ACHN (cell line): Measurements from ENCODE around the gene POLR1G.
A peak's percentile ranks its signal among the peaks of the same experiment; 100 is the strongest.

Experiments used
- DNase-seq: peaks from one replicate; pipeline ENCODE4 v3.0.0-alpha.2; 2015
- in situ Hi-C: cut with HindIII; loops from 2 replicates; pipeline ENCODE4 v1.10.0; 2017; ENCODE audit warnings: low sequenced_read_pairs, low pct_ligation_motif_present, low pct_unique_long_range_greater_than_20kb

The POLR1G gene

DNA sequence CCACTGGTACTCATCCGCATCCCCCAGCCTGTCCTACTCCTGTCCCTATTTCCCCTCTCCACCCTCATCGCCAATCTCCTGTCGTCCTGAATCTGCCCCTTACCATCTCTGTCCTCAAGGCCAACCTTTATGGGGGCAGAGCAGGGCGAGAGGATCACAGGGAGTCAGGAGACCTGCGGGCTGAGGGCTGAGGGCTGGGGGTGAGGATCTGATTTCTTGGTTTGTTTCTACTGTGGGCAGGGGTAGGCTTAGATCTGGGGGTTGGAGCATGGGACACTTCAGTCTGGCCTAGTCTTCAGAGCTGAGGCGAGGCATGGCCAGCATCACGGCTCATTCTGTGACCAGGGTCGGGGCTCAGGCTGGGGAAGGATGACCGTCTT lies 33.8 kb downstream of the POLR1G start:
- DNase-seq: no peak
- in situ Hi-C loops: no loop called here

DNA sequence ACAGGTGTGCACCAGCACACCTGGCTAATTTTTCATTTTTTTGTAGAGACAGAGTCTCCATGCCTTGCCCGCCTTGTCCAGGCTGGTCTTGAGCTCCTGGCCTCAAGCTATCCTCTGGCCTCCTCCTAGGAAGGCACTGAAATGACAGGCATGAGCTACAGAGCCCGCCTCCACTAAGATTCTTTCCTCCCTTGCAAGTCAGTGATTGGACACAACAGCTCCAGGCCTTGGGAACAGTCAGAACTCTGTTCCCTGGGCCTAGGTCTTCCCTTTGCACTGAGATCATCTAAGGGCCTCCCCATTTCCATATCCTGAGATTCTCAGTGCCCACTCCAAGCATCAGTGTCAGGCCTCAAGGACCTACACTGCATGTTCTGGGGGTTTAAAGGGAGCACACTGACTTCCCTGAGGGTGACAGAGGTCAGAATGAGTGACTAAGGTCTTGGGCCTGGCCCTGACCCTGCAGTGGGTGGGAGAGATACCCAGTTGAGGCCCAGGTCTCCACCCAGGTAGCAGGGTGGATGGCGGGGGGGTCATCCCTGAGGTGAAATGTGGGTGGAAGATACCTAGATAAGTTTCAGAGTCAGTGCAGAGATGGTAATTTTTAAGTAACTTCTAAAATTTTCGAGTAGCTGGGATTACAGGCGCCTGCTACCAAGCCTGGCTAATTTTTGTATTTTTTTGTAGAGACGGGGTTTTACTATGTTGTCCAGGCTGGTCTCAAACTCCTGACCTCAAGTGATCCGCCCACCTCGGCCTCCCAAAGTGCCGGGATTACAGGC lies 34.6 kb downstream of the POLR1G start:
- in situ Hi-C loops: no loop called here
- peak; percentile 57 for DNase-seq

DNA sequence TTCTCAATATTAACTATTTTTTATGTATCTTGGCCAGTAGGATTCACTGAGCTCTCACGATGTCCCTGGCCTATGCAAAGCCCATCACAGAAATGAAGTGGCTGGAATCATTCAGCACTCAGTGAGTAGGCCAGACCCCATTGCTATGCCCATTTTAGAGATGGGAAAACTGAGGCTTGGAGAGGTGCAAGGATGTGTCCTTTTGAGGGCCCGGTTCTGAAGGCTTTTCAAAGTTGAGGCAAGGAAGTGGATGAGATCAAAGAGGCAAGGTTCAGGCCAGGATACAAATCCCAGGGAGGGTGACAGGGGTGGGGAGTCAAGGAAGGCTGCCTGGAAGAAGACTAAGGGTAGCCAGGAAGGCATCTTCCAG lies 35.9 kb downstream of the POLR1G start:
- in situ Hi-C loops: no loop called here

DNA sequence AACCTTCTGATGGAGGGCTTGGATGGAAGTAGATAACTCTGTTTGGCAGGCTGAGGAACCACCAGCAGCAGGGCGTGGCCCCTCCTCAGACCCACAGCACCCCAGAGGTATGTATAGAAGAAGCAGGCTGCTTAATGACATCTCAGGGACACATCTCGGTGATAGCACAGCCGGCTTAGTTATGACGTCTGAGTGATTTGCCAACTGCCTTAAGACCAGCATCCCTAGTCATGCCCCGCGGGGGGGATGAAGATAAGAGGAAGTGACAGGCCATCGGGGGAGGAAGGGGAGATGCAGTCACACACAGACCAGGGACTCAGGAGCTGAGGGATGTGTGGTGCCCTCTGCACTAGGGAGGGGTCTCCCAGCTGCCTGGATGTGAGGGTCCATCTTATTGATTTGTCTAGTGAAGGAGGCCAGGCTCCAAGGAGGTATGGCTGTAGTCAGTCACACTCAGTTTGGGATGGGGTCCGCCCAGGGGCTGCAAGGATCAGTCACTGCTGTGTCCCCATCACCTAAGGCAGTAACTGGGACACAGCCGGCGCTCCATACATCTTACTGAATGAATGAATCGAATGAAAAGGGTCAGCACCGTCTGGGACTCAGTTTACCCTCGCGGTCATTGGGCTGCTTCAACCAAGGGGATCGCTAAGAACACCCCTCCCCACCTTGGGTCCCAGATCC lies 36.5 kb downstream of the POLR1G start:
- peak; percentile 14 for DNase-seq
- in situ Hi-C loops: no loop called here

More for the DNA sequence above, 35.9 kb downstream of the POLR1G start:
- DNase-seq: no peak

DNA sequence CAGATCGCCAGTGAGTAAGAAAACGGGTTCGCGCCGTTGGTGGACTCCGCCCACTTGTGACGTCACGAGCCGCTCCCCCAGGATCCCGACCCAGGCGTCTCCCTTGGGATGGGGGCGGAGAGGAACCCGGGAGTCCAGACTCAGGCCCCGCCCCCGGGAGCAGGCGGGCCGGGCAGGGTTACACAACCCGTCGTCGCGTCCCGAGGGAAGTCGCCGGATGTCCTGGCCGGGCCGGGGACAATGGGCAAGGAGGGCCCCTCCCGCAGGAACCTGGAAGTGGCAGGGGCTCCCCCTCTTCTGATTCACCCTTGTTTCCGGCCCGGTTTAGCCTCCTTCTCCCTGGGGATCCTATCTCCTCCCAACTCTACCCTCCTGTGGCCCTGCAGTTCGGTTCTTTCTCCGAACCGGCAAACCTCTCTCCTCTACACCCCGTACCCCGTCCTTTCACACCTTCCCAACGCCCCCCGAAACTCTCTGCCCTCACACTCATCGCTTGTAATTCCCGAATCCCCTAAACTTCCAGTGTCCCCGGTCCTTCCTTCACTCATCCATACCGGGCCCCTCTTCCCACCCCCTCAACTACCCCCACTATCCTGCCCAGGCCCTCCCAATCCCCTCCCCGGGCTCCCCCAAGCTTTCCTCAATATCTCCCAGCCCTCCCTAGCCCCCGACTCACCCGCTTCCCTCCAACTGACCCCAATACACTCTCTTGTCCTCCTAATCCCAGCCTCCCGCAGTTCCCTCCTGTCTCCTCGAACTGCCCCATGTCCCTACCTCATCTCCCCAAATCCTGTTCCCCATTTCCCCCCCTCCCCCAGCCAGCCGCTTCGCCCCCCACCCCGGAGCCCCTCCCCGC lies 37.2 kb downstream of the POLR1G start:
- in situ Hi-C loops: no loop called here
- DNase-seq: peak; percentile 92

DNA sequence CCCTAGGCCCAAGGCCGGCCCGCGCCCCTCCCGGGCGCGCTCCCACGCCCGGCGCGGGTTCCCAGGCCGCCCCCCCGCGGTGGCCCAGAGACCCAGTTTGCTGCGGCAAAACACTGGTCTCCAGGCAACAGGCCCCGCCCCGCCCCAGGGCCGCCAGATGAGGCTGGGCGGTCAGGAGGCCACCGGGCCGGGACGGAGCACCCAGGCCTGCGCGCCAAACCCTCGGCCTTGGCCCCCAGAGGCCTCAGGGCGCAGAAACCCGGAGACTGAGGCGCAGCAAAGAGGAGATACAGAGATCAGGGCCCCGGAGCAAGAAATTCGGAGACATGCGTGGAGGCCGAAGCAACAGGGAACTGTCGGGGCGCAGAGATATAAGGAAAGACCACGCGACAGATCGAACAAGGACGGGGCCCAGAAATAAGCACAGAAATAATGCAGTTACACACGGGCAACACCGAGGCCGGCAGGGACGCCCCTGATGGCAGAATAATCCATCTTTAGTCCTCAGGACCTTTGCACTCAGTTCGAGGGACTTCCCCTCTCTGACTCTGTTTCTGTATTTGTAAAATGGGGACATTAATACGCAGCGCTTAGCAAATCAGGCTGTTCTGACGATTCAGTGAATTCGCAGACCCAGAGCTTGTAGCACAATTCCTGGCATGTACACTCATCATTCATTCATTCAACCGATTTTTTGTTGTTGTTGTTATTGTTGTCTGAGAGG lies 38.0 kb downstream of the POLR1G start:
- in situ Hi-C loops: no loop called here
- DNase-seq: peak; percentile 86

DNA sequence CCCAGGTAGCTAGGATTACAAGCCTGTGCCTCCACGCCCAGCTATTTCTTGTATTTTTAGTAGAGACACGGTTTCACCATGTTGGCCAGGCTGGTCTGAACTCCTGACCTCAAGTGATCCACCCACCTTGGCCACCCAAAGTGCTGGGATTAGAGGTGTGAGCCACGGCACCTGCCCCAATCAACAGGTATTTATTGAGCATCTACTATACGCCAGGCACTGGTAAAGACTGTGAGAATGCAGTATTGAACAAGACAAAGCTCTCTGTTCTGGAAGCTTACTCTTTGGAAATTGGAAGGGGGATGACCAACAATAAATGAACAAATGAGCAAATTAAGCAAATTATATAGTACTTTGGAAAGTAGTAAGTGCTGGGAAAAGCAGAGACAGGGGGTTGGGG lies 38.7 kb downstream of the POLR1G start:
- DNase-seq: no peak
- in situ Hi-C loops: no loop called here

DNA sequence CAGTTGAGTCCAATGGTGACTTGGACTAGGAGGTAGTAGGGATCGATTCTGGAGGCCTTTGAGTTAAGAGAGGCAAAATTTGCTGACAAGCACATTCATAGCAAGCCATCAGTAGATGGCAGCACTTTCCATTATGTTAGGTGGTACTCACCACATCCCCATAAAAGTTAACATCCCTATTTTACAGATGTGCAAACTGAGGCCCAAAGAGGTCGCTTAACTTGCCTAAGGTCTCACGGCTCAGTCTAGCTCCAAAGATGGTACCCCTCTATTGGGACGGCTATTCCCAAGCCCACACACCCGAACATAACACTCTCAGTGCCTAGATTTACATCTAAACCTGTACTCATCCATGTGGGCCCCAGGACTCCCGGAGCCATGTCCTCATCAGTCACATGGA lies 39.9 kb downstream of the POLR1G start:
- in situ Hi-C loops: no loop called here
- DNase-seq: peak; percentile 58

DNA sequence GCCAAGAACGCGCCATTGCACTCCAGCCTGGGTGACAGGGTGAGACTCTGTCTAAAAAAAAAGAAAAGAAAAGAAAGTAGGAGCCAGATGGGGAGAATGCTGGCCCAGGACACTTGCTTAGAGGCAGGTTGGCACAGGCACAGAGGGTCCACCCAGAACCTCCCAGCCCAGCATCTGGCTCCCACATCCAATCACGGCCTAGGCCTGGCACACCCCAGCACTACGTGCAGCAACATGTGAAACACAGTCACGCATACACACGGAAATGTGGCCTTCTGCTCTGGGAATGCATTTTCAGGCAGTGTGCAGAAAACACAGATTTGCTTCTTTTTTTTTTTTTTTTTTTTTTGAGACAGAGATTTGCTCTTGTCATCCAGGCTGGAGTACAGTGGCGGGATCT lies 40.5 kb downstream of the POLR1G start:
- no peak for DNase-seq
- in situ Hi-C loops: no loop called here

DNA sequence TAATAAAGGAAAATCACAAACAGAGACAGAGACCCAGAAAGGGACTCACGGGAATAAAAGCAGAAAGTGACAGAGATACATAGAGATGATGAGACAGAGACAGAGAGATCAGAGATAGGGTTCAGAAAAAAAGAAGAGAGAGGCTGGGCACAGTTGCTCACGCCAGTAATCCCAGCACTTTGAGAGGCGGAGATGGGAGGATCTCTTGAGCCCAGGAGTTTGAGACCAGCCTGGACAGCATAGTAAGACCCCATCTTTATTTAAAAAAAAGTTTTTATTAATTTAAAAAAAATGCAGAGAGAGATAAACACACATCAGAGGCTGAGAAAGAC lies 41.9 kb downstream of the POLR1G start:
- in situ Hi-C loops: no loop called here

DNA sequence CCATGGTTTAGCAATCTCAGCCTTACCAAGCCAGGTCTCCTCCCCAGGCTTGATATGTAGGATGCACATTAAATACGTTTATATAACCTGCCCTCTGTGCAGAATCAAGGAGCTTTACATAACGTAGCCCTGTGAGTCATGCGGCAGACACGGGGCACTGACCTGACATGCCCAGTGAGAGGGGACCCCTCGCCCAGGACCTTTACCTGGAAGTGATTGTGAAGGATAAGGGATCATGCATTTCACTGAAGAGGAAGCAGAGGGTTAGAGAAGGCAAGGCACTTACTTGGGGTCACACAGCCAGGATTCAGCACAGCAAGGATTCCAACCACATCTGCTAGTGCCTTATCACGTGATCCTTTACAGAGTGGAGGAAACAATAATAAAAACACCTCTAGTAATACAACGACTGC lies 42.4 kb downstream of the POLR1G start:
- no peak for DNase-seq
- in situ Hi-C loops: no loop called here

More for the DNA sequence above, 41.9 kb downstream of the POLR1G start:
- DNase-seq: no peak

DNA sequence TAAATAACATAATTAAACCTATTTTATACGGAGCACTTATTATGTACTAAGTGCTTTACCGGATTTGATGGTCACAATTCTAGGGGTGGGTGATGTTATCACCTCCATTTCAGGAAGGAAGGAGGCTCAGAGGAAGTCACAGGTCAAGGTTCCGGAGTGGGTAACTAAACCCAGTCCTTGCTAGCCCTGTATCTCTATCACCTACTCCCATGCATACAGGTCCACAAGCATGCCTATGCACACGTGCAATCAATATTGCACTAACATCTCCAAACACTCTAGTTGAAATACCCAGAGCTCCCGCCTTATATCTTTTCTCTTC lies 43.5 kb downstream of the POLR1G start:
- DNase-seq: no peak

DNA sequence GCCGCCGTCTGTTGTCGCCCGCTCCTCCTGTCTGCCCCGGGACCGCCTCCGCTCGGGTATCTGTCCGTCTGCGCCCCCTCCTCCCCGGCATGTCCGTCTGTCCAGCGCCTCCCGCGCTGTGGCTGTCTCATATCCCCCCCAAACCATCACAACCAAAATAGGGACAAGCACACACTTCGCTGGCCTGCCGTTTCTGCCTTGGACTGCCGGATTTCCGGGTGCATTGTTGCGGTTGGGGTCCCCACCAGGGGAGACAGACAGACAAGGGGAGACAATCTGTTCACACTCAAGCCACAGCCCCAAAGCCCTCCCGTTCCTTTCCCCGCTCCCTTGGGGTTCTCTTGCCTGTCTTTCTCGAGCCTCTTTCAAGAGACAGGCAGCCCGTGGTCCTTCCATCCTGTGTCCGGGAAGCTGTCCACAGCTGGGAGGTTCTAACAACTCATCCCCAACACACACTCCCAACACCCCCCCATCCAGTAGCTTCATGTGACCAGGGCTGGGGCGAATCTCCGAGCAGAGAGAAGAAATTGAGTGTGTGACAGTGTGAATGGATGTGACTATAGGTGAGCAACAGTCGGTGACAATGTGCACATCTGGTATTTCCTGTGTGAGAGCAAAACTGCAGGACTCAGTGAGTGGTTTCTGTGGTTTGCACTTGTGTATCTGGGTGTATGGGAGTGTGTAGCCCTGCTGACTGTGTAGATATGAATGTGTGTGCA lies 44.8 kb downstream of the POLR1G start:
- DNase-seq: no peak
- in situ Hi-C loops: no loop called here

More for the DNA sequence above, 43.5 kb downstream of the POLR1G start:
- in situ Hi-C loops: no loop called here

DNA sequence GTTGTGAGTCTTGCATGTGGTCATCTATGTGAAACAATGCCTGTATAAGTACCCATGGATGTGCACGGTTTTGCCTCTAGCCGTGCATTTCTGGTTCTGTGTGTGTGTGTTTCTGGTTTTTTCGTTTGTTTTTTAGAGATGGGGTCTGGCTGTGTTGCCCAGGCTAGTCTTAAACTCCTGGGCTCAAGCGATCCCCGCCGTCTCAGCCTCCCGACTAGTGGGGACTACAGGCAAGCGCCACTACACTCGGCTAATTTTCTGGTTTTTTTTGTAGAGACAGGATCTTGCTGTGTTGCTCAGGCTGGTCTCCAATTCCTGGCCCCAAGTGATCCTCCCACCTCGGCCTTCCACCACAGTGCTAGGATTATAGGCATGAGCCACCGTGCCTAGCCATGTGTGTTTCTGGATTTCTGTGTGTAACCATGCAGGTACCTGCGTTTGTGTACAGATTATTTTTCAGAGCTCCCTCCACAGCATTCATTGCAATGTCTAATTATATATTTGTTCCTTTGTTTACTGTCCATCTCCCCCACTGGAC lies 45.5 kb downstream of the POLR1G start:
- in situ Hi-C loops: no loop called here
- DNase-seq: no peak

DNA sequence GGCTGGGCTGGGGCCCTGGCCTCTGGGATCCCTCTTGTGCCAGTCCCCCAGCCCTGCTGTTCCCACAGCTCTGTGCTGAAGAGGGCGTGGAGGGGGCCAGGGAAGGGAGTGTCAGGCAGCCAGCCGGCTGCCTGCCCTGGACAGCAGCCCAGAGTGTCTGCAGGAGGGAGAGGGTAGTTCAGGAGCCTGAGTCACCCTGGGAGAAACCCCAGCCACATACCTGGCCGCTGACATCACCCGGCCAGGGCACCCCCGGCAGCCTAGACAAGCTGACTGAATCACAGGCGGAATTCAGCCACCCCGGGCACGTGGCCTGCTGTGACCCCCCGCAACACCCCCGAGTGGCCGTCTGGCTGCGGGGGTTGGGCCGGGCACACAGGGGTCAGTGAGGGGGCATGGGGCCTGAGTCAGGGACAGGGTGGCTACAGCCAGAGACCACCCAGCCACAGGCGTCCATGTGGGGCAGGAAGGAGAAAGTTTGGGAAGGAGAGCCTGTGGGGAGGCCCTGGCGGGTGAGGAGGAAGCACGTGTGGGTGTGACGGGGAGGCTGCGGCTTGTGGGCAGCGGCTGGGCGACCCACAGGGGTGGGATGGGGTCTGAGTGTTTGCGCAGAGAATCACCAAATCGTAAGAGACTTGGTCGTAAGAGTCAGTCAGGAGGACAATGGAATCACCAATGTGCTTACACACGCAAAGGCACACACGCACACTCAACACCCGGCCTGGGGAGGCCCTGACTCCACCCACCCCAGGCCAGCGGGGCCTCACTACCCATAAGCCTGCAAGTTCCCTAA lies 49.5 kb downstream of the POLR1G start:
- in situ Hi-C loops: no loop called here
- DNase-seq: peak; percentile 97

DNA sequence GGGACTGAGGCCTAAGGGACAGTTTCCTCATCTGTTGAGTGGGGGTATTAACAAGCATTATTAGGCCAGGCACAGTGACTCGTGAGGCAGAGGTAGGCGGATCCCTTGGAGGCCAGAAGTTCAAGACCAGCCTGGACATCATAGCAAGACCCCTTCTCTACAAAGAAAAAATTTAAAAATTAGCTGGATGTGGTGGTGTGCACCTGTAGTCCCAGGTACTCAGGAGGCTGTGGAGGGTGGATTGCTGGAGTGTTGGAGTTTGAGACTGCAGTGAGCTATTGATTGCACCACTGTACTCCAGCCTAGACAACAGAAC lies 50.0 kb downstream of the POLR1G start:
- DNase-seq: no peak
- in situ Hi-C loops: no loop called here

DNA sequence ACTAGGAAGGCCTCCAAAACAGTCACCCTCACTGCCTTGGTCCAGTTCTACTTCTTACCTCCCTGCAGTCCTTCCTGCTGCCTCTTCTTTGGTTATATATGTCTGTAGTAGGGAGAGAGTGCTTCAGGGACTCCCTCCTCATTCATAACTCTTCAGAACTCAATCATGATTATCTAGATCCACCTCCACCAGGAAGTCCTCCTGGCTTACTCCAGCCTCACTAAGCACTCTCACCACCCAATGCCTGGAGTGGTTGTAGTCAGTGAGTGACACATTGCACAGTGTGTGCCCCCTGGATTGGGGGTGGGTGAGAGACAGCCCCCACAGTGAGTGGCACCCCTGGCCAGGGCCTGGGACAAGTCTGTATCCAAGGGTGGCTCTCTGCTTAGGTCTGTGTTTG lies 51.3 kb downstream of the POLR1G start:
- in situ Hi-C loops: no loop called here

More for the DNA sequence above, 51.3 kb downstream of the POLR1G start:
- no peak for DNase-seq
